H9 (cell line): ENCODE results near the gene ST8SIA2. TPM values are rescaled to one million over a fixed set of nuclear protein-coding genes. Genes with fewer than 3 reads are reported as not detected.

ENCODE experiments used
- DNase-seq: peaks from one replicate; pipeline ENCODE4 v3.0.0-alpha.2; 2017
- H2AFZ ChIP-seq: one replicate; pipeline ENCODE4 v1.6.1; 2013; ENCODE audit warnings: mild to moderate bottlenecking, low read length, control low read depth, moderate library complexity
- H2AK5ac ChIP-seq: 2 replicates; pipeline ENCODE4 v1.6.1; 2013; ENCODE audit warnings: low read length, control low read depth, mixed read lengths; ENCODE audit not compliant: insufficient read length
- H2BK120ac ChIP-seq: one replicate; pipeline ENCODE4 v1.6.1; 2013; ENCODE audit warnings: low read depth, mild to moderate bottlenecking, low read length, control low read depth, inconsistent platforms; ENCODE audit not compliant: poor library complexity, severe bottlenecking
- H2BK12ac ChIP-seq: 2 replicates; pipeline ENCODE4 v1.6.1; 2013; ENCODE audit warnings: low read length, control low read depth, mixed read lengths, low read depth; ENCODE audit not compliant: insufficient read length
- H2BK15ac ChIP-seq: 2 replicates; pipeline ENCODE4 v1.6.1; 2013; ENCODE audit warnings: low read depth, low read length, control low read depth
- H2BK20ac ChIP-seq: one replicate; pipeline ENCODE4 v1.6.1; 2013; ENCODE audit warnings: low read depth, mild to moderate bottlenecking, low read length, control low read depth, inconsistent platforms; ENCODE audit not compliant: poor library complexity, severe bottlenecking
- H2BK5ac ChIP-seq: 2 replicates; pipeline ENCODE4 v1.6.1; 2013; ENCODE audit warnings: low read length, control low read depth, mixed read lengths; ENCODE audit not compliant: insufficient read length
- H3K14ac ChIP-seq: 2 replicates; pipeline ENCODE4 v1.6.1; 2013; ENCODE audit warnings: low read length, control low read depth; ENCODE audit not compliant: insufficient read depth
- H3K18ac ChIP-seq: 2 replicates; pipeline ENCODE4 v1.6.1; 2013; ENCODE audit warnings: low read depth, mild to moderate bottlenecking, mixed read lengths, low read length, control low read depth; ENCODE audit not compliant: insufficient read length
- H3K23ac ChIP-seq: 2 replicates; pipeline ENCODE4 v1.6.1; 2013; ENCODE audit warnings: low read length, control low read depth, mixed read lengths, low read depth; ENCODE audit not compliant: insufficient read length
- H3K23me2 ChIP-seq: 2 replicates; pipeline ENCODE4 v1.6.1; 2013; ENCODE audit warnings: low read depth, mild to moderate bottlenecking, mixed read lengths, low read length, control low read depth; ENCODE audit not compliant: insufficient read length, poor library complexity, severe bottlenecking
- H3K27ac ChIP-seq: 2 replicates; pipeline ENCODE4 v1.5.1; 2013; ENCODE audit warnings: low read length, control low read depth, mixed read lengths, low read depth; ENCODE audit not compliant: insufficient read length
- H3K27me3 ChIP-seq: 2 replicates; pipeline ENCODE4 v1.6.1; 2013; ENCODE audit warnings: low read length, control low read depth, inconsistent platforms; ENCODE audit not compliant: insufficient read depth
- H3K4ac ChIP-seq: 2 replicates; pipeline ENCODE4 v1.6.1; 2013; ENCODE audit warnings: low read depth, mild to moderate bottlenecking, control low read depth, inconsistent platforms, low read length, moderate library complexity
- H3K4me1 ChIP-seq: 2 replicates; pipeline ENCODE4 v1.6.1; 2013; ENCODE audit warnings: low read length, control low read depth, inconsistent platforms; ENCODE audit not compliant: insufficient read depth
- H3K4me2 ChIP-seq: 2 replicates; pipeline ENCODE4 v1.6.1; 2013; ENCODE audit warnings: low read length, control low read depth, mixed read lengths; ENCODE audit not compliant: insufficient read length, insufficient read depth
- H3K56ac ChIP-seq: 2 replicates; pipeline ENCODE4 v1.6.1; 2013; ENCODE audit warnings: low read depth, mild to moderate bottlenecking, mixed read lengths, low read length, control low read depth; ENCODE audit not compliant: insufficient read length
- H3K79me1 ChIP-seq: 2 replicates; pipeline ENCODE4 v1.6.1; 2013; ENCODE audit warnings: low read depth, mild to moderate bottlenecking, moderate library complexity, low read length, control low read depth, inconsistent platforms; ENCODE audit not compliant: insufficient read depth, poor library complexity, severe bottlenecking
- H3K79me2 ChIP-seq: 2 replicates; pipeline ENCODE4 v1.6.1; 2013; ENCODE audit warnings: low read length, control low read depth, inconsistent platforms; ENCODE audit not compliant: insufficient read depth
- H3K9ac ChIP-seq: 2 replicates; pipeline ENCODE4 v1.6.1; 2013; ENCODE audit warnings: low read length, control low read depth, mixed read lengths; ENCODE audit not compliant: insufficient read length; ENCODE audit errors: extremely low read depth
- H3K9me3 ChIP-seq: one replicate; pipeline ENCODE4 v1.6.1; 2013; ENCODE audit warnings: low read depth, low read length, inconsistent platforms; ENCODE audit not compliant: control insufficient read depth
- H3T11ph ChIP-seq: one replicate; pipeline ENCODE4 v1.6.1; 2013; ENCODE audit warnings: mild to moderate bottlenecking, low read length, control low read depth, inconsistent platforms
- H4K20me1 ChIP-seq: one replicate; pipeline ENCODE4 v1.6.1; 2013; ENCODE audit not compliant: control insufficient read depth, insufficient read length, insufficient read depth
- H4K5ac ChIP-seq: 2 replicates; pipeline ENCODE4 v1.6.1; 2013; ENCODE audit warnings: low read depth, mild to moderate bottlenecking, mixed read lengths, low read length, control low read depth; ENCODE audit not compliant: insufficient read length
- H4K8ac ChIP-seq: replicated peaks from 2 replicates; pipeline ENCODE4 v1.6.1; 2013; ENCODE audit warnings: low read length, control low read depth, mixed read lengths, low read depth; ENCODE audit not compliant: insufficient read length
- H4K91ac ChIP-seq: 2 replicates; pipeline ENCODE4 v1.6.1; 2013; ENCODE audit warnings: low read depth, mild to moderate bottlenecking, moderate library complexity, mixed read lengths, low read length, control low read depth; ENCODE audit not compliant: insufficient read length
- H3K27ac Mint-ChIP-seq, 3 experiments: 2 replicates in 2 of 3; 3 replicates in 1 of 3; pipeline ENCODE4 v1.8.0; 2020 to 2021; ENCODE audit warnings: mixed read lengths in 3 of 3, mild to moderate bottlenecking in 1 of 3, moderate library complexity in 1 of 3
- H3K27me3 Mint-ChIP-seq: 2 replicates; pipeline ENCODE4 v1.8.0; 2021; ENCODE audit warnings: low read depth, mild to moderate bottlenecking, moderate library complexity, mixed read lengths
- H3K36me3 Mint-ChIP-seq, 3 experiments: 2 replicates in 2 of 3; 3 replicates in 1 of 3; pipeline ENCODE4 v1.8.0; 2020 to 2021; ENCODE audit warnings: low read depth in 3 of 3, mixed read lengths in 3 of 3; ENCODE audit not compliant: insufficient read depth in 1 of 3
- H3K4me1 Mint-ChIP-seq, 2 experiments: 2 replicates each; pipeline ENCODE4 v1.8.0; 2020; ENCODE audit warnings: mixed read lengths in 2 of 2
- H3K4me3 Mint-ChIP-seq, 2 experiments: 2 replicates in 1 of 2; 3 replicates in 1 of 2; pipeline ENCODE4 v1.8.0; 2020 to 2021; ENCODE audit warnings: mild to moderate bottlenecking in 2 of 2, mixed read lengths in 2 of 2, moderate library complexity in 1 of 2
- H3K9me3 Mint-ChIP-seq, 2 experiments: 2 replicates in 1 of 2; 3 replicates in 1 of 2; pipeline ENCODE4 v1.8.0; 2020; ENCODE audit warnings: mild to moderate bottlenecking in 2 of 2, mixed read lengths in 2 of 2, moderate library complexity in 1 of 2
- CTCF ChIP-seq: fragments of 200-600 bp; sonication (generic); conservative IDR thresholded peaks from 3 replicates; pipeline ENCODE4 v1.8.0; 2021; ENCODE audit warnings: antibody characterized with exemption, mild to moderate bottlenecking
- WGBS: extraction: QIAGEN DNeasy Blood & Tissue Kit; methylation state at CpG from one replicate; pipeline ENCODE4 v1.1.7; 2013; ENCODE audit warnings: missing lambda C conversion rate, low lambda C conversion rate, mixed read lengths; ENCODE audit not compliant: insufficient read length; ENCODE audit errors: extremely low coverage; 5-methylcytosine and 5-hydroxymethylcytosine counted together
- total RNA-seq: library from RNA; stranded (reverse); gene quantifications from 2 replicates; pipeline ENCODE4 v1.2.1, GENCODE V29; 2021

ST8SIA2 gene
- total RNA-seq, 1 experiment from 2014 or later: 1.8 TPM

- no peak overlapping the region for H4K91ac ChIP-seq
- H4K8ac ChIP-seq: no peak overlapping the region
- no peak overlapping the region for H4K5ac ChIP-seq
- H3K9me3 ChIP-seq: no peaks in the 10 kb centered on the region
- H3K27me3 Mint-ChIP-seq: no peaks in the 10 kb centered on the region
- no peak for DNase-seq
- H3K4me2 ChIP-seq: no peak overlapping the region
- H3K56ac ChIP-seq: no peak overlapping the region
- H3K14ac ChIP-seq: no peak overlapping the region
- no peak overlapping the region for H2BK5ac ChIP-seq
- H3T11ph ChIP-seq: no peak overlapping the region
- H3K79me1 ChIP-seq: no peaks in the 10 kb centered on the region
- H3K23me2 ChIP-seq: no peaks in the 10 kb centered on the region
- no peak overlapping the region for H2BK20ac ChIP-seq
- H3K4me1 ChIP-seq: no peaks in the 10 kb centered on the region; the same call in 1 of the 2 replicates
- no CpG with 5 or more reads among the region's 1 CpG for WGBS
- no peak overlapping the region for H2AK5ac ChIP-seq
- H2BK12ac ChIP-seq: no peak overlapping the region
- H4K20me1 ChIP-seq: no peaks in the 10 kb centered on the region
- H3K4me3 Mint-ChIP-seq: no peak overlapping the region
- H2BK120ac ChIP-seq: no peak overlapping the region
- H3K27ac ChIP-seq: no peak overlapping the region
- no peak overlapping the region for H3K23ac ChIP-seq
- H3K4ac ChIP-seq: no peak overlapping the region
- no peak overlapping the region for H2AFZ ChIP-seq
- peak overlapping the region in 1 of 3 experiments; percentile 69; a peak in 2 of 7 replicates for H3K27ac Mint-ChIP-seq
- no peaks in the 10 kb centered on the region for H3K27me3 ChIP-seq
- TF ChIP-seq CTCF: no peak
- no peak overlapping the region for H3K18ac ChIP-seq
- peaks cover 15 to 30% of the 10 kb centered on the region in 2 experiments for H3K4me1 Mint-ChIP-seq
- H3K36me3 Mint-ChIP-seq: no peaks in the 10 kb centered on the region
- H2BK15ac ChIP-seq: no peak overlapping the region
- no peak overlapping the region for H3K9ac ChIP-seq
- no peaks in the 10 kb centered on the region for H3K9me3 Mint-ChIP-seq
- H3K79me2 ChIP-seq: no peaks in the 10 kb centered on the region
Observed at GRCh38 chr15:92430069-92430440, 36.4 kb downstream of the ST8SIA2 start.
